GM23338 (cell line): ENCODE results near the gene INTS2. TPM values are rescaled to one million over a fixed set of nuclear protein-coding genes. Genes with fewer than 3 reads are reported as not detected.

Source experiments
- ATAC-seq: fragments of 200-7000 bp; cut with Tn5 transposase; 3 replicates; pipeline ENCODE4 v1.9.1; 2020
- DNase-seq: peaks from one replicate; pipeline ENCODE4 v3.0.0-alpha.2; 2015; ENCODE audit warnings: low spot score
- H2AFZ ChIP-seq: fragments of 200-600 bp; sonication (generic); 2 replicates; pipeline ENCODE4 v1.8.0; 2016; ENCODE audit warnings: antibody characterized with exemption, mild to moderate bottlenecking, moderate library complexity
- H3F3A ChIP-seq: fragments of 200-600 bp; sonication (generic); replicated peaks from 2 replicates; pipeline ENCODE4 v1.8.0; 2017; ENCODE audit warnings: antibody characterized with exemption, mixed run types, low read depth
- H3K27ac ChIP-seq: fragments of 200-600 bp; sonication (generic); 2 replicates; pipeline ENCODE4 v1.6.1; 2016; ENCODE audit warnings: low read depth
- H3K27me3 ChIP-seq: fragments of 200-600 bp; sonication (generic); 2 replicates; pipeline ENCODE4 v1.8.0; 2016; ENCODE audit warnings: mild to moderate bottlenecking, mixed run types, moderate library complexity; ENCODE audit not compliant: insufficient read depth
- H3K36me3 ChIP-seq: fragments of 200-600 bp; sonication (generic); 2 replicates; pipeline ENCODE4 v1.8.0; 2016; ENCODE audit warnings: mild to moderate bottlenecking; ENCODE audit not compliant: insufficient read depth
- H3K4me1 ChIP-seq: fragments of 200-600 bp; sonication (generic); 2 replicates; pipeline ENCODE4 v1.8.0; 2016; ENCODE audit warnings: mild to moderate bottlenecking, moderate library complexity; ENCODE audit not compliant: insufficient read depth
- H3K4me2 ChIP-seq: fragments of 200-600 bp; sonication (generic); 2 replicates; pipeline ENCODE4 v1.7.1; 2017; ENCODE audit warnings: mixed run types
- H3K4me3 ChIP-seq: fragments of 200-600 bp; sonication (generic); 2 replicates; pipeline ENCODE4 v1.6.1; 2016; ENCODE audit warnings: mixed run types
- H3K79me2 ChIP-seq: fragments of 200-600 bp; sonication (generic); replicated peaks from 2 replicates; pipeline ENCODE4 v1.8.0; 2017; ENCODE audit warnings: mild to moderate bottlenecking; ENCODE audit not compliant: insufficient read depth
- H3K9me2 ChIP-seq: fragments of 200-600 bp; sonication (generic); 2 replicates; pipeline ENCODE4 v1.8.0; 2017; ENCODE audit not compliant: insufficient read depth
- H4K20me1 ChIP-seq: fragments of 200-600 bp; sonication (generic); replicated peaks from 2 replicates; pipeline ENCODE4 v1.8.0; 2017; ENCODE audit warnings: mild to moderate bottlenecking; ENCODE audit not compliant: insufficient read depth
- H3K27ac Mint-ChIP-seq: 2 replicates; pipeline ENCODE4 v1.8.0; 2020; ENCODE audit warnings: inconsistent platforms, mild to moderate bottlenecking, moderate library complexity, mixed read lengths
- H3K27me3 Mint-ChIP-seq: 3 replicates; pipeline ENCODE4 v1.8.0; 2022; ENCODE audit warnings: low read depth, mild to moderate bottlenecking, moderate library complexity, mixed read lengths, inconsistent platforms; ENCODE audit not compliant: insufficient read depth, poor library complexity
- H3K36me3 Mint-ChIP-seq: 3 replicates; pipeline ENCODE4 v1.8.0; 2021; ENCODE audit warnings: low read depth, mild to moderate bottlenecking, inconsistent platforms, moderate library complexity, mixed read lengths
- H3K4me1 Mint-ChIP-seq: 3 replicates; pipeline ENCODE4 v1.8.0; 2020; ENCODE audit warnings: mild to moderate bottlenecking, inconsistent platforms, mixed read lengths
- H3K4me3 Mint-ChIP-seq: 3 replicates; pipeline ENCODE4 v1.8.0; 2021; ENCODE audit warnings: moderate library complexity, mild to moderate bottlenecking, inconsistent platforms, mixed read lengths
- H3K9me3 Mint-ChIP-seq: 3 replicates; pipeline ENCODE4 v1.8.0; 2020; ENCODE audit warnings: moderate library complexity, mild to moderate bottlenecking, inconsistent platforms, mixed read lengths
- ETS1 ChIP-seq: IDR thresholded peaks from 2 replicates; pipeline ENCODE4 v1.6.1; 2016; ENCODE audit warnings: antibody characterized with exemption
- ZNF114 ChIP-seq: fragments of 250-450 bp; sonication (Bioruptor Pico); IDR thresholded peaks from 2 replicates; pipeline ENCODE4 v1.5.0; 2020; ENCODE audit warnings: mild to moderate bottlenecking, moderate library complexity
- ZNF462 ChIP-seq: fragments of 250-450 bp; sonication (Bioruptor Pico); IDR thresholded peaks from 2 replicates; pipeline ENCODE4 v1.5.0; 2020; ENCODE audit warnings: mild to moderate bottlenecking, moderate library complexity
- polyA plus RNA-seq: library from polyadenylated mRNA; unstranded; fragments of >200 nt; fragmentation: Nextera tagmentation; extraction: Ambion mirVana; gene quantifications from 2 replicates; pipeline ENCODE4 v1.2.1, GENCODE V29; 2016
- total RNA-seq: library from RNA; depleted of rRNA; stranded (reverse); fragments of >200 nt; shearing (Covaris generic); gene quantifications from 2 replicates; pipeline ENCODE4 v1.2.3, GENCODE V29; 2014
- TF ChIP-seq, protein P1 (sequence below): IDR thresholded peaks from one replicate; pipeline ENCODE4 v1.6.1; 2018; ENCODE audit warnings: antibody characterized with exemption; ENCODE audit not compliant: unreplicated experiment

INTS2 gene
- total and polyA plus RNA-seq, 2 experiments from 2014 or later = 5.9 to 31.6 TPM

- H2AFZ ChIP-seq = no peak overlapping the region
- Mint-ChIP-seq H3K4me1 (no peaks in the 10 kb centered on the region), H3K27me3 (no peaks in the 10 kb centered on the region), H3K36me3 (peaks cover 13% of the 10 kb centered on the region; the same call in 2 of the 3 replicates), H3K27ac (no peak overlapping the region), H3K9me3 (no peaks in the 10 kb centered on the region), H3K4me3 (no peak overlapping the region)
- TF ChIP-seq ZNF114 (CRISPR knock-in tag) (no peak), ZNF462 (CRISPR knock-in tag) (no peak), ETS1 (no peak)
- TF ChIP-seq, protein P1, sequence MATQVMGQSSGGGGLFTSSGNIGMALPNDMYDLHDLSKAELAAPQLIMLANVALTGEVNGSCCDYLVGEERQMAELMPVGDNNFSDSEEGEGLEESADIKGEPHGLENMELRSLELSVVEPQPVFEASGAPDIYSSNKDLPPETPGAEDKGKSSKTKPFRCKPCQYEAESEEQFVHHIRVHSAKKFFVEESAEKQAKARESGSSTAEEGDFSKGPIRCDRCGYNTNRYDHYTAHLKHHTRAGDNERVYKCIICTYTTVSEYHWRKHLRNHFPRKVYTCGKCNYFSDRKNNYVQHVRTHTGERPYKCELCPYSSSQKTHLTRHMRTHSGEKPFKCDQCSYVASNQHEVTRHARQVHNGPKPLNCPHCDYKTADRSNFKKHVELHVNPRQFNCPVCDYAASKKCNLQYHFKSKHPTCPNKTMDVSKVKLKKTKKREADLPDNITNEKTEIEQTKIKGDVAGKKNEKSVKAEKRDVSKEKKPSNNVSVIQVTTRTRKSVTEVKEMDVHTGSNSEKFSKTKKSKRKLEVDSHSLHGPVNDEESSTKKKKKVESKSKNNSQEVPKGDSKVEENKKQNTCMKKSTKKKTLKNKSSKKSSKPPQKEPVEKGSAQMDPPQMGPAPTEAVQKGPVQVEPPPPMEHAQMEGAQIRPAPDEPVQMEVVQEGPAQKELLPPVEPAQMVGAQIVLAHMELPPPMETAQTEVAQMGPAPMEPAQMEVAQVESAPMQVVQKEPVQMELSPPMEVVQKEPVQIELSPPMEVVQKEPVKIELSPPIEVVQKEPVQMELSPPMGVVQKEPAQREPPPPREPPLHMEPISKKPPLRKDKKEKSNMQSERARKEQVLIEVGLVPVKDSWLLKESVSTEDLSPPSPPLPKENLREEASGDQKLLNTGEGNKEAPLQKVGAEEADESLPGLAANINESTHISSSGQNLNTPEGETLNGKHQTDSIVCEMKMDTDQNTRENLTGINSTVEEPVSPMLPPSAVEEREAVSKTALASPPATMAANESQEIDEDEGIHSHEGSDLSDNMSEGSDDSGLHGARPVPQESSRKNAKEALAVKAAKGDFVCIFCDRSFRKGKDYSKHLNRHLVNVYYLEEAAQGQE = no peak
- peaks cover 16% of the 10 kb centered on the region for H3K36me3 ChIP-seq
- H4K20me1 ChIP-seq = no peaks in the 10 kb centered on the region
- DNase-seq (no peak), ATAC-seq (no peak)
- H3K4me2 ChIP-seq = no peak overlapping the region
- no peaks in the 10 kb centered on the region for H3F3A ChIP-seq
- H3K79me2 ChIP-seq = no peaks in the 10 kb centered on the region
- H3K9me2 ChIP-seq = no peaks in the 10 kb centered on the region
- H3K4me1 ChIP-seq = no peaks in the 10 kb centered on the region
- no peak overlapping the region for H3K27ac ChIP-seq
- H3K27me3 ChIP-seq = no peaks in the 10 kb centered on the region
- no peak overlapping the region for H3K4me3 ChIP-seq
Measured at GRCh38 chr17:61878984-61879612, 48.7 kb downstream of the INTS2 start.
